ENCODE data around the gene BMPR2.
"Not testable (repeated sequence)": the region's sequence is repeated elsewhere in the genome, so short reads cannot be mapped to it uniquely, and the experiment has no call there.

Gene BMPR2

DNA sequence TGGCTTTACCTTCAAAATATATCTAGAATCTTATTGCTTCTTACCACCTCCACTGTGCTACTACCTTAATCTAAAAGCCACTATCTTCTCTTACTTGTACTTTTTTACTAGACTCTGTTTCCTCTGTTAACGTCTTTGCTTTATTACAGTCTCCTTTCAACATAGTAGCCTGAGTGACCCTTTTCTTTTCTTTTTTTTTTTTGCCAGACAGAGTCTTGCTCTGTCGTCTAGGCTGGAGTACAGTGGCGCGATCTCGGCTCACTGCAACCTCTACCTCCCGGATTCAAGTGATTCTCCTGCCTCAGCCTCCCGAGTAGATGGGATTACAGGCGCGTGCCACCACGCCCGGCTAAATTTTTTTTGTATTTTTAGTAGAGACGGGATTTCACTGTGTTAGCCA lies 10.4 kb downstream of the BMPR2 start:
- not testable (repeated sequence) for DNase-seq

DNA sequence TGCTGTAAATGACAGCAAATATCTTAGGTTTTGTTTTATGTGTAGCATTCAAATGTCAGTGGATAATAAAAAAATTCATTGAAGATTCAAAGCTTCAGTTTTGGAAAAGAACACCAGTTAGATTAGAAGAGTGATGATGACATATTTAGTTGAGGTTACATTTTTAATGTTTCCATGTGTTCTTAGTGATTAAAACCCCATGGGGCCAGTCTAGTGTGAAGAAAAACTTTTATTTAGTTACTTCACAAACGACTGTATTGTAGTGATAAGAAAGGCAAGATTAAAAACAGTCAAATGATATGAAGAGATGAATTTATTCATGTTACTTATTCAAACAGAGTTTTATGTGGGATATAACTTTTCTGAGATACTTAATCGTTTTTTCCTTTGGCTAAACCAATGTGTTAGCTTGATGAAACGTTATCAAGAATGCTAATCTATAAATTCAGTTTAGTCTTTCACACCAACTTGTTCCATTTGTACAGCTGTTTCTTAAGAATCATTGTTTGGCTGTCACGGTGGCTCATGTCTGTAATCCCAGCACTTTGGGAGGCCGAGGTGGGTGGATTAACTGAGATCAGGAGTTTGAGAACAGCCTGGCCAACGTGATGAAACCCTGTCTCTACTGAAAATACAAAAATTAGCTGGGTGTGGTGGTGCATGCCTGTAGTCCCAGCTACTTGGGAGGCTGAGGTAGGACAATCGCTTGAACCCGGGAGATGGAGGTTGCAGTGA lies 11.6 kb downstream of the BMPR2 start:
- DNase-seq = no peak

DNA sequence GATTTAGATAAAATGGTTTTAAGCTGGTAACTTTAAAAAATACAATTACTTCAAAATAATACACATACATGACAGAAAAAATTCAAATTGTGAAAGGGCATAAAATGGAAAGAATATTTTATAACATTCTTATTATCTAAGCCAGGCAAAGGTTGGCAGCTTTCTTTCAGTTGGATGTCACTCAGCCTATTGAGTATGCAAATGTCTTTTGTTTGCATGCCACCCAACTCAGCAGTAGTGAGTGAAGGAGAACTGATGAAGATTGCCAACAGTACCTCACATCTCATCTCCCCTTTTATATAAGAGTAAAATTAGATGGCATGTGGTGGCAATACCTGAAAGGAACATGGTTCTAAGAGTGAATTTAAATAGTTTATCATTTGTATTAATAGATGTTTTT lies 24.8 kb downstream of the BMPR2 start:
- DNase-seq = no peak

DNA sequence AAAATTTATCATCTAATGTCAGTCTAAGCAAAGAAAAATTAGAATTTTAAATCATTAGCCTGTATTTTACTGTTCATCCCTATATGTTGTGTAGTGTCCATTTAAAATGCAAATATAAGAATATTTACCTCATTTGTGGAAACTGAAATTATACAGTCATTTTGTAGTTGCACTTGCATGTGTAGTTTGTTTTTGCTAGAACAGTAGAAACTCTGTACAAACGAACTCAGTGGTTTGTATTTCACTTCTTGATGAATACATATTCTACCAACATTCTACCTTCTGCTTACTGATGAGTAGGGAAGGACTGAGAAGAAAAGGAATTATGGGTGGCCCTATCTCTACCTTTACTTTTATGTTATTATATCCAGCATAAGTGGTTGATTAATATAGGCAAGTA lies 29.7 kb downstream of the BMPR2 start:
- no peak for DNase-seq

DNA sequence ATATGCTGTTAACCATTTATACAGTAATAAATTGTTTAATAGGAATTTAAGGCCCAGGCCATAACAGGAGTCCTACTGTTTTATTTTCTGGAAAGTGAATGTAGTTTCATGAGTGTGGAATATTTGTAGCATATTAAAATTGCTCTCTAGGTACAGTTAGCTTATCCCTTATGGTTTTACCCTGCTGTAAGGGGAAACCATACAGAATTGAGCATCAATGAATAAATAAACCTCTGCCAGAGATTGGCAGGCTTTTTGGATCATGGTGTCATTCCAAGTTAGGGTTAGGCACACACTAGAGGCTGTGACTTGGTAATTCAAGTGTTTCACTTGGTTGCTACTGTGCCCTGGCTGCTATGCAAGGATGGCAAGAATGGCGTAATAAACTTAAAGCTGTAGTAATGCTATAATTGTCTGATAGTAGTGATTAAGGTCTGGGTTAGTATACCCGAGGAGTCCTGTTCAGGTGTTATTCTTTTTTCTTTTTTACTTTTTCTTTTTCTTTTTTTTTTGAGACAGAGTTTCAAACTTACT lies 30.4 kb downstream of the BMPR2 start:
- DNase-seq = no peak

DNA sequence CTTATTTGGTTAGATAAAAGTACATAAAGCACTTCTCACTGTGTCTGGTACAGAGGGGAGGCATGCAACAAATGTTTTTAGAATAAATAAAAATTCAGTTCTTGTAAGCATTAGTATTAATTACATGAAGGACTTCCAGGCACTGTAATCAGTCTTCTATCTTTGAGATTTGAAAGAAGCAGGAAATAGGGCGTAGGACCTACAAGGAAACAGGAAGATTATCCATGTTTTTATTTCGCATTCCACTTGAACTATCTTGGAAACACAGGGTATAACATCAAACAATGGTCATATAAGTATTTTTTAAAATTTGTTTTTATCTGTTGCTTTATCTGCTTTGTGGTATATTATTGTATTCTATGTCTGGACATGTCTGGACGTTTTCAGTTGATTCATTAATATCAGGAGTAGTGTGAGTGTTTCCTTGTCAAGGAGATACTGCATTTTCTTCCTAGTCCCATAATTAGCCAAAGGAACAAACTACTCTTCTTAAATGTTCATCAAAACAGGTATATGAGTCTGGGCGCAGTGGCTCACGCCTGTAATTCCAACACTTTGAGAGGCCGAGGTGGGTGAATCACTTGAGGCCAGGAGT lies 32.5 kb downstream of the BMPR2 start:
- no peak for DNase-seq

GRCh38 chr2:202410092-202410491 lies 34.0 kb downstream of the BMPR2 start:
- no peak for DNase-seq

DNA sequence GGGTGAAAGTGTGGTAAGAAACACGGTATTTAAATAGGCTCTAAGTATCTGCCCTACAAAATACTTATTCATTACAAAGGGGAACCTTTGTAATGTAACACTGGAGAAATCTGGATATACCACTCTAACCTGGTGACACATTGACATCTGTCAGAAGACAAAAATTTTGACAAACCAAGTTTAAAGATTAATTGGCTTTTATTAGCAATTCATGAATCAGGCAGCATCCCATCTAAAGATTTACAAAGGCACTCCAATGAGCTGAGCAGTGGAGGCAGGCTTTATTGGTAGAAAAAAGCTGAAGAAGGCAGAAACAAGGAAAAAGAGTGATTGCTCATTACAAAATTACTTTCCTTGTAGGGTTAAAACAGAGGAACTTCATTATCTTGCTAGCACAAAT lies 35.0 kb downstream of the BMPR2 start:
- no peak for DNase-seq

DNA sequence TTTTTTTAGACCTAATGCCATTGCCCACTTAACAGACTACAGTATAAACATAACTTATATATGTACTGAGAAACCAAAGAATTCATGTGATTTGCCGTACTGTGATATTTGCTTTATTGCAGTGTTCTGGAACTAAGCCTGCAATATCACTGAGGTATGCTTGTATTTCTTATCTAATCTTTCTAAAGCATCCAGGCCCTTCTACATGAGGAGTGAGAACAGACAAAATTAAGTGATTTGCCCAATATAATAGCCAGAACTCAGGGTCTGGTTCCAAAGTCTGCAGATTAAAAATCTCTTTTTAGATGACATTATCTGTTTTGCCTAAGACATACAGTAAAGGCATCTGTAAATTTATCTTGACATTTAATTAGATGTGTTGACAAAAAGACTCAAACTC lies 41.9 kb downstream of the BMPR2 start:
- DNase-seq = no peak

GRCh38 chr2:202418511-202418910 lies 42.4 kb downstream of the BMPR2 start:
- no peak for DNase-seq

- DNase-seq = no peak
Measured at GRCh38 chr2:202423139-202423538, 47.0 kb downstream of the BMPR2 start.

- no peak for DNase-seq
Measured at GRCh38 chr2:202425036-202425435, 48.9 kb downstream of the BMPR2 start.

- no peak for DNase-seq
Measured at GRCh38 chr2:202426751-202427150, 50.6 kb downstream of the BMPR2 start.

DNA sequence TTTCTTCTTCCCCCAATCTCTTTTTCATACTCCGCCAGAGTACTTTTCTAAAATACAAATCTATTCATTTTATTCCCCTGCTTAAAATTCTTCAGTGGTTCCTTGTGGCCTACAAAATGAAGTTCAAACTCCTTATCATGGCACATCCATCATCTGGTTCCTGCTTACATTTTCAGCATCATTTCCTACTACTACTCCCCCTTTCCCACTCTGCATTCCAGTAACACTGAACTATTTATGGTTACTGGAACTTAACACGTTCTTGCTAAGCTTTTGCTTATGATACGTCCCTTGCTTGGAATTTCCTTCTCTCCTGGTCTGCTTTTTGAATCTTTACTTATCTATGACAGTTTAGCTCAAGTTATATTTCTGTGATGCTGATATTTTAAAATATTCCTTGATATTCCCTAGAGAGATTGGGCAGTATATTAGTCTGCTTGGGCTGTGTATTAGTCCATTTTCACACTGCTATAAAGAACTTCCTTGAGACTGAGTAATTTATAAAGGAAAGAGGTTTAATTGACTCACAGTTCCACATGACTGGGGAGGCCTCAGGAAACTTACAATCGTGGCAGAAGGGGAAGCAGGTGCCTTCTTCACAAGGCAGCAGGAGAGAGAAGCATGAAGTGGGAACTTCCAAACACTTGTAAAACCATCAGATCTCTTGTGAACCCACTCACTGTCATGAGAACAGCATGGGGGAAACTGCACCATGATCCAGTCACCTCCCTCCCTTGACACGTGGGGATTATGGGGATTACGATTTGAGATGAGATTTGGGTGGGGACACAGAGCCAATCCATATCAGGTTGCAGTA lies 53.2 kb downstream of the BMPR2 start:
- no peak for DNase-seq

DNA sequence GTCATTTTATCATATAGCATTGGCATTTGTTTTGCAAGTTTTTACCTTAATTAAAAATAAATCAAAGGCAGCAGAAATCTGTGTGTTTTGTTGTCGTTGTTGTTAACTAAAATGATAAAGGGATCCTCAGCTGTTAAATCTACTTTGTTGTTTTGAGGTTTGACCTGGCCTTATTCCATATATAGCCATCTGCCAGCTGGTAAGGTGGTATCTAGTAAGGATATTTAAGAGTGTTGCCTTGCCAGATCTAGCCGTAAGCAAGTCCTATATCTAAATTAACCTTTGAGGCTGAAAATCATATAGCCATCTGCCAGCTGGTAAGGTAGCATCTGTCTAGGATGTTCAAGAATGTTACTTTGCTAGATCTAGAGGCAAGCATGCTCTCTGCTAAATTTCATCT lies 56.6 kb downstream of the BMPR2 start:
- DNase-seq = no peak

GRCh38 chr2:202434472-202434871 lies 58.3 kb downstream of the BMPR2 start:
- DNase-seq = no peak

GRCh38 chr2:202436626-202437025 lies 60.5 kb downstream of the BMPR2 start:
- no peak for DNase-seq

DNA sequence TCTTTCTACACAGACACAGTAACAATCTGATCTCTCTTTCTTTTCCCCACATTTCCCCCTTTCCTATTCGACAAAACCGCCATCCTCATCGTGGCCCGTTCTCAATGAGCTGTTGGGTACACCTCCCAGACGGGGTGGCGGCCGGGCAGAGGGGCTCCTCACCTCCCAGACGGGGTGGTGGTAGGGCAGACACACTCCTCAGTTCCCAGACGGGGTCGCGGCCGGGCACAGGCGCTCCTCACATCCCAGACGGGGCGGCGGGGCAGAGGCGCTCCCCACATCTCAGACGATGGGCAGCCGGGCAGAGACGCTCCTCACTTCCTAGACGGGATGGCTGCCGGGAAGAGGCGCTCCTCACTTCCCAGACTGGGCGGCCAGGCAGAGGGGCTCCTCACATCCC lies 64.0 kb downstream of the BMPR2 start:
- DNase-seq = not testable (repeated sequence)

DNA sequence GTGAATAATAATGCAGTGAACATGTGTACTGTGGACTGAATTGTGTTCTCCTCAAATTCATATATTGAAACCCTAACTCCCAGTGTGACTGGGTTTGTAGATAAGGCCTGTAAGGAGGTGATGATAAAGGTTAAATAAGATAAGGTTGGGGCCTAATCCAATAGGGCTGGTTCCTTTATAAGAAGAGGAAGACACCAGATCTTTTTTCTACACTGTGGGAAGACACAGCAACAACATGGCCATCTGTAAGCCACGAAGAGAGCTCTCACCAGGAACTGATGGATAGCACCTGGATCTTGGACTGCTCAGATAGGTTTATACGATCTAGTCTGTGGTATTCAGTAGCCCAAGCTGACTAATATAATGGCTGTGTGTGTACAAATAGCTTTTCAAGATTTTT lies 66.8 kb downstream of the BMPR2 start:
- no peak for DNase-seq

- no peak for DNase-seq
Measured at GRCh38 chr2:202444000-202444399, 67.9 kb downstream of the BMPR2 start.

DNA sequence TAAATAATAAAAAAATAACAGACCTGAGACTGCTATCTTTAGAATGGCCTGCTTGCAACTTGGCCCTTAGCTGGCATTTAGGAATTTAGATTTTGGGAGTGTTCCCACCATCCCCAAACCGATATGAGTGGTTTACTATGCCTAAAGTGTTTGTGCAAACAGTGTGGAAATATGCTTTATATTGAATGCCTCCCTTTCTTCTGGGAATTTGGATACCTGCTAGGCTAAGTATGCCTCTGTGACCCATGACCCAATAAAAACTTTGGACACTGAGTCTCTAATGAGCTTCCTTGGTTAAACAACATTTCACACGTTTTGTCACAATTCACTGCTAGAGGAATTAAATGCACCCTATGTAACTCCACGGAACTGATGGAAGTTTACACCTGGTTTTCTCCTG lies 73.2 kb downstream of the BMPR2 start:
- no peak for DNase-seq

- DNase-seq = no peak
Measured at GRCh38 chr2:202450785-202451184, 74.7 kb downstream of the BMPR2 start.

GRCh38 chr2:202452744-202453143 lies 76.6 kb downstream of the BMPR2 start:
- DNase-seq = no peak

- DNase-seq = no peak
Measured at GRCh38 chr2:202454536-202454935, 78.4 kb downstream of the BMPR2 start.

Data from retina (tissue), 1 donor.